ENCODE measurements around the gene MAP3K3. TPM values are rescaled to one million over a fixed set of nuclear protein-coding genes. Genes with fewer than 3 reads are reported as not detected.

Gene MAP3K3
- total and polyA plus RNA-seq, 9 of the 15 experiments (the other 6 are each of a cell fraction or from before 2014, with no cell fraction given) = 0.69 to 16.5 (median 12.1) TPM

DNA sequence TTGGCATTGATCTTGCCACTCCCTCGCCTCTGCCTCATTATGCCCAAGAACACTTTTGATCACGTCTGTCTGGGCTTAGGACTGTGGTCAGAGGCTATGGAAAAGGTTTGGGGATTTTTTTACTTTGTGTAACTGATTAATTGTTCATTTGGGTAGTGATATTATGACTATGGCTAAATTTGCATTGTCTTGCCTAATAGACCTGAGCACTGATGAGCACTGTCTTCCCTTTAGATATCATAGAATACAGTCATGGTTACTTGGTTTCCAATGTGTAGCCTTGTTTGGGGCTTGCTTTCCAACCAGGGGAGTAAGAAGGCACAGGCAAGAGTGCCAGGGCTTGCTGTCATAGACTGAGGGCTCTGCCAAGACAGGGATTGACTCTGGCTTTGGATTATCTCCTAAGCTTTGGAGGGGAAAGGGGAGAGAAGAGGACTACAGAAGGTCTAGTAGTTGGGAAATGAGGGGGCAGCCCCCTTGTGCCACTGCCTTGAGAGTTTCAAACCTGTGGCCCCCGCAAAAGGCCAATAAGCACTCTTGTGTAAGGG, 64.0 kb downstream of the MAP3K3 start (continued):
- TF ChIP-seq, protein P1, sequence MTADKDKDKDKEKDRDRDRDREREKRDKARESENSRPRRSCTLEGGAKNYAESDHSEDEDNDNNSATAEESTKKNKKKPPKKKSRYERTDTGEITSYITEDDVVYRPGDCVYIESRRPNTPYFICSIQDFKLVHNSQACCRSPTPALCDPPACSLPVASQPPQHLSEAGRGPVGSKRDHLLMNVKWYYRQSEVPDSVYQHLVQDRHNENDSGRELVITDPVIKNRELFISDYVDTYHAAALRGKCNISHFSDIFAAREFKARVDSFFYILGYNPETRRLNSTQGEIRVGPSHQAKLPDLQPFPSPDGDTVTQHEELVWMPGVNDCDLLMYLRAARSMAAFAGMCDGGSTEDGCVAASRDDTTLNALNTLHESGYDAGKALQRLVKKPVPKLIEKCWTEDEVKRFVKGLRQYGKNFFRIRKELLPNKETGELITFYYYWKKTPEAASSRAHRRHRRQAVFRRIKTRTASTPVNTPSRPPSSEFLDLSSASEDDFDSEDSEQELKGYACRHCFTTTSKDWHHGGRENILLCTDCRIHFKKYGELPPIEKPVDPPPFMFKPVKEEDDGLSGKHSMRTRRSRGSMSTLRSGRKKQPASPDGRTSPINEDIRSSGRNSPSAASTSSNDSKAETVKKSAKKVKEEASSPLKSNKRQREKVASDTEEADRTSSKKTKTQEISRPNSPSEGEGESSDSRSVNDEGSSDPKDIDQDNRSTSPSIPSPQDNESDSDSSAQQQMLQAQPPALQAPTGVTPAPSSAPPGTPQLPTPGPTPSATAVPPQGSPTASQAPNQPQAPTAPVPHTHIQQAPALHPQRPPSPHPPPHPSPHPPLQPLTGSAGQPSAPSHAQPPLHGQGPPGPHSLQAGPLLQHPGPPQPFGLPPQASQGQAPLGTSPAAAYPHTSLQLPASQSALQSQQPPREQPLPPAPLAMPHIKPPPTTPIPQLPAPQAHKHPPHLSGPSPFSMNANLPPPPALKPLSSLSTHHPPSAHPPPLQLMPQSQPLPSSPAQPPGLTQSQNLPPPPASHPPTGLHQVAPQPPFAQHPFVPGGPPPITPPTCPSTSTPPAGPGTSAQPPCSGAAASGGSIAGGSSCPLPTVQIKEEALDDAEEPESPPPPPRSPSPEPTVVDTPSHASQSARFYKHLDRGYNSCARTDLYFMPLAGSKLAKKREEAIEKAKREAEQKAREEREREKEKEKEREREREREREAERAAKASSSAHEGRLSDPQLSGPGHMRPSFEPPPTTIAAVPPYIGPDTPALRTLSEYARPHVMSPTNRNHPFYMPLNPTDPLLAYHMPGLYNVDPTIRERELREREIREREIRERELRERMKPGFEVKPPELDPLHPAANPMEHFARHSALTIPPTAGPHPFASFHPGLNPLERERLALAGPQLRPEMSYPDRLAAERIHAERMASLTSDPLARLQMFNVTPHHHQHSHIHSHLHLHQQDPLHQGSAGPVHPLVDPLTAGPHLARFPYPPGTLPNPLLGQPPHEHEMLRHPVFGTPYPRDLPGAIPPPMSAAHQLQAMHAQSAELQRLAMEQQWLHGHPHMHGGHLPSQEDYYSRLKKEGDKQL (CRISPR knock-in tag; IDR thresholded peaks at IDR 0.05; ENCODE audit: borderline replicate concordance) = no peak
- TF ChIP-seq, protein P2, sequence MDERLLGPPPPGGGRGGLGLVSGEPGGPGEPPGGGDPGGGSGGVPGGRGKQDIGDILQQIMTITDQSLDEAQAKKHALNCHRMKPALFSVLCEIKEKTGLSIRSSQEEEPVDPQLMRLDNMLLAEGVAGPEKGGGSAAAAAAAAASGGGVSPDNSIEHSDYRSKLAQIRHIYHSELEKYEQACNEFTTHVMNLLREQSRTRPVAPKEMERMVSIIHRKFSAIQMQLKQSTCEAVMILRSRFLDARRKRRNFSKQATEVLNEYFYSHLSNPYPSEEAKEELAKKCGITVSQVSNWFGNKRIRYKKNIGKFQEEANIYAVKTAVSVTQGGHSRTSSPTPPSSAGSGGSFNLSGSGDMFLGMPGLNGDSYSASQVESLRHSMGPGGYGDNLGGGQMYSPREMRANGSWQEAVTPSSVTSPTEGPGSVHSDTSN (CRISPR knock-in tag; IDR thresholded peaks at IDR 0.05; ENCODE audit: low read depth) = no peak
- TF ChIP-seq, protein P2 (tag; conservative IDR thresholded peaks at IDR 0.05; ENCODE audit: low read depth) = no peak
- TF ChIP-seq MIER1 (IDR thresholded peaks at IDR 0.05; ENCODE audit: low read depth) = no peak
- no peak for TF ChIP-seq POLR3G (IDR thresholded peaks at IDR 0.05; ENCODE audit: extremely low read depth, insufficient read length, insufficient replicate concordance)
- TF ChIP-seq ZNF766 (CRISPR knock-in tag; conservative IDR thresholded peaks at IDR 0.05) = no peak
- no peak for TF ChIP-seq ZNF324 (CRISPR knock-in tag; IDR thresholded peaks at IDR 0.05)
- TF ChIP-seq, protein P3, sequence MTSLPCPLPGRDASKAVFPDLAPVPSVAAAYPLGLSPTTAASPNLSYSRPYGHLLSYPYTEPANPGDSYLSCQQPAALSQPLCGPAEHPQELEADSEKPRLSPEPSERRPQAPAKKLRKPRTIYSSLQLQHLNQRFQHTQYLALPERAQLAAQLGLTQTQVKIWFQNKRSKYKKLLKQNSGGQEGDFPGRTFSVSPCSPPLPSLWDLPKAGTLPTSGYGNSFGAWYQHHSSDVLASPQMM (CRISPR knock-in tag; IDR thresholded peaks at IDR 0.05) = no peak
- no peak for TF ChIP-seq SMC3 (conservative IDR thresholded peaks at IDR 0.05; ENCODE audit: insufficient read depth, low read depth, low read length)
- TF ChIP-seq PURB (CRISPR knock-in tag; IDR thresholded peaks at IDR 0.05; ENCODE audit: low read depth) = no peak
